Tibial nerve (tissue), 4 donors: ENCODE data around the gene TUT7. TPM values are rescaled to one million over a fixed set of nuclear protein-coding genes. Genes with fewer than 3 reads are reported as not detected.
"Not testable (repeated sequence)": the region's sequence is repeated elsewhere in the genome, so short reads cannot be mapped to it uniquely, and the experiment has no call there.

Experiments
- DNase-seq, 2 donors: peaks; one replicate each; pipeline ENCODE4 v3.0.0-alpha.2; 2019; ENCODE audit warnings: low spot score in 2 of 2
- H3K27ac ChIP-seq, 4 donors: fragments of 200-600 bp; sonication (generic) in 3 of 4; one replicate each; pipeline ENCODE4 v1.5.1; 2017 to 2019; ENCODE audit warnings: mild to moderate bottlenecking in 1 of 4
- H3K27me3 ChIP-seq, 2 donors: fragments of 200-600 bp; sonication (generic) in 1 of 2; one replicate each; pipeline versions ENCODE4 v1.5.1 to v1.6.0; 2017 to 2019
- H3K36me3 ChIP-seq, 3 donors: fragments of 200-600 bp; sonication (generic); one replicate each; pipeline ENCODE4 v1.5.1; 2018 to 2019
- H3K4me1 ChIP-seq, 4 donors: fragments of 200-600 bp; sonication (generic) in 3 of 4; one replicate each; pipeline ENCODE4 v1.5.1; 2017 to 2019
- H3K4me3 ChIP-seq, 4 donors: fragments of 200-600 bp; sonication (generic) in 3 of 4; one replicate each; pipeline ENCODE4 v1.5.1; 2017 to 2019; ENCODE audit warnings: mild to moderate bottlenecking in 1 of 4, moderate library complexity in 1 of 4
- H3K9me3 ChIP-seq, 4 donors: fragments of 200-600 bp; sonication (generic) in 3 of 4; one replicate each; pipeline ENCODE4 v1.5.1; 2017 to 2019
- CTCF ChIP-seq, 5 experiments: fragments of 200-600 bp in 3 of 5; fragments of 450-650 bp in 2 of 5; sonication (generic) in 3 of 5; IDR thresholded peaks; one replicate each; pipeline ENCODE4 v1.5.1; 2016 to 2019; ENCODE audit warnings: antibody characterized with exemption in 5 of 5, mild to moderate bottlenecking in 3 of 5, moderate library complexity in 2 of 5
- EP300 ChIP-seq, 2 donors: sonication (generic); formaldehyde crosslinking; IDR thresholded peaks; one replicate each; pipeline ENCODE4 v1.6.1; 2017; ENCODE audit warnings: antibody characterized with exemption in 2 of 2, mild to moderate bottlenecking in 1 of 2
- POLR2A ChIP-seq, 2 donors: fragments of 450-650 bp; IDR thresholded peaks; one replicate each; pipeline ENCODE4 v1.6.1; 2017; ENCODE audit warnings: antibody characterized with exemption in 2 of 2, mild to moderate bottlenecking in 2 of 2, moderate library complexity in 2 of 2
- WGBS, 2 donors: methylation state at CpG; one replicate each; pipeline ENCODE4 v1.1.5; 2018; 5-methylcytosine and 5-hydroxymethylcytosine counted together
- total RNA-seq, 4 donors: library from RNA; depleted of rRNA; stranded (reverse); fragments of >200 nt; gene quantifications; one replicate each; pipeline ENCODE4 v1.1.0, GENCODE V29; 2016

The TUT7 gene
- total RNA-seq, 4 donors from 2014 or later = 25.7 to 49.6 (median 37.8) TPM

- 44 to 68% methylated on average over 2 of the region's 2 CpGs for WGBS, 2 donors
- no peaks in the 10 kb centered on the region for H3K9me3 ChIP-seq
- no peaks in the 10 kb centered on the region for H3K27me3 ChIP-seq
- no peak for DNase-seq
- H3K36me3 ChIP-seq = peaks cover 0 to 93% (median 24%) of the 10 kb centered on the region in 3 donors
- no peak overlapping the region for H3K4me3 ChIP-seq
- H3K4me1 ChIP-seq = no peaks in the 10 kb centered on the region
- TF ChIP-seq POLR2A (IDR thresholded peaks at IDR 0.05) = no peak
- no peak for TF ChIP-seq EP300 (IDR thresholded peaks at IDR 0.05)
- no peak overlapping the region for H3K27ac ChIP-seq
These were observed 39.1 kb downstream of the TUT7 start for GRCh38 chr9:86315078-86315477.

DNA sequence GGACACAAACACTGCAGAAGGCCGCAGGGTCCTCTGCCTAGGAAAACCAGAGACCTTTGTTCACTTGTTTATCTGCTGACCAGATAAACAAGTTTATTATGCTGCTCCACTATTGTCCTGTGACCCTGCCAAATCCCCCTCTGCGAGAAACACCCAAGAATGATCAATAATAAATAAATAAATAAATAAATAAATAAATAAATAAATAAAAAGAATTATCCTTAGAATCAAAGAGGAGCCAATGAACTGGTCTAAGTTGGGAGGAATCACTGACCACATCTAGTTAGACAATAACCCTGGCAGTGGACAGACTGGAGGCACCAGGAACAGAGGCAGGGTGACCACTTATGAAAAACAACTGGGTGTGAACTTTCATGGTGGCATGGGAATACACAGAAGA, 41.3 kb downstream of the TUT7 start:
- H3K27ac ChIP-seq, DNase-seq, H3K4me3 ChIP-seq, H3K4me1 ChIP-seq, H3K27me3 ChIP-seq, H3K9me3 ChIP-seq: not testable (repeated sequence)
- peaks cover 0 to 94% (median 22%) of the 10 kb centered on the region in 3 donors for H3K36me3 ChIP-seq
- 95 to 100% methylated on average over 2 of the region's 2 CpGs for WGBS, 2 donors

DNA sequence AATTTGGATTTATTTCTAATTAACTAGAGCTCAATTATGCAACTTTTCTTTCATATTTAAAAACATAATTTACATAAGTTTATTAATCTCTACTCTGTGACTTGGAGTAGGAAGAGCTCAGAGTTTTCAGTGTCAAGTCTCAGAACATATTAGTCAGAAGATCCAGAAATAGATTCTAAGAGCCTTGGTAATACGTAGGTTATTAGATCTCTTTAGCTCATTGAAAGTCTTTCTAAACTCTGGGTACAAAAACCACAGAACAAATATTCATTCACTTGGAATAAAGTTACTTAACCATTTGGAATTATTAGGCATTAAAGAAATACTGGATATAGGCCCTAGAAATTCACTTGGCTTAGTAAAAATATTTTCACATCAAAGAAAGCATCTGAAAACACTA, 45.5 kb downstream of the TUT7 start:
- peaks cover 0 to 95% (median 18%) of the 10 kb centered on the region in 3 donors for H3K36me3 ChIP-seq
- H3K27me3 ChIP-seq = no peaks in the 10 kb centered on the region
- H3K4me3 ChIP-seq = no peak overlapping the region
- no peak for DNase-seq
- H3K9me3 ChIP-seq = no peaks in the 10 kb centered on the region
- no peak for TF ChIP-seq CTCF (IDR thresholded peaks at IDR 0.05)
- no peak for TF ChIP-seq EP300 (IDR thresholded peaks at IDR 0.05)
- TF ChIP-seq POLR2A (IDR thresholded peaks at IDR 0.05) = no peak
- H3K27ac ChIP-seq = no peak overlapping the region
- no peaks in the 10 kb centered on the region for H3K4me1 ChIP-seq
- WGBS, 2 donors = 63 to 75% methylated on average over 1 of the region's 1 CpG

- no peak overlapping the region for H3K4me3 ChIP-seq
- no peaks in the 10 kb centered on the region for H3K4me1 ChIP-seq
- no peak overlapping the region for H3K27ac ChIP-seq
- DNase-seq = no peak
- TF ChIP-seq CTCF (IDR thresholded peaks at IDR 0.05) = no peak
- TF ChIP-seq POLR2A (IDR thresholded peaks at IDR 0.05) = no peak
- no peak for TF ChIP-seq EP300 (IDR thresholded peaks at IDR 0.05)
- H3K27me3 ChIP-seq = no peaks in the 10 kb centered on the region
- no peaks in the 10 kb centered on the region for H3K9me3 ChIP-seq
- 41 to 50% methylated on average over 3 of the region's 3 CpGs for WGBS, 2 donors
- peaks cover 3 to 99% (median 5%) of the 10 kb centered on the region in 3 donors for H3K36me3 ChIP-seq
These were observed 49.9 kb downstream of the TUT7 start for GRCh38 chr9:86304236-86304730.

GRCh38 chr9:86303316-86303975, 50.8 kb downstream of the TUT7 start:
- no peak overlapping the region for H3K4me3 ChIP-seq
- 73 to 74% methylated on average over 4 of the region's 4 CpGs for WGBS, 2 donors
- no peak for TF ChIP-seq CTCF (IDR thresholded peaks at IDR 0.05)
- no peak for TF ChIP-seq EP300 (IDR thresholded peaks at IDR 0.05)
- no peak for TF ChIP-seq POLR2A (IDR thresholded peaks at IDR 0.05)
- H3K9me3 ChIP-seq = no peaks in the 10 kb centered on the region
- no peak for DNase-seq
- no peaks in the 10 kb centered on the region for H3K4me1 ChIP-seq
- peaks cover 3 to 99% (median 5%) of the 10 kb centered on the region in 3 donors for H3K36me3 ChIP-seq
- H3K27me3 ChIP-seq = no peaks in the 10 kb centered on the region
- H3K27ac ChIP-seq = no peak overlapping the region

DNA sequence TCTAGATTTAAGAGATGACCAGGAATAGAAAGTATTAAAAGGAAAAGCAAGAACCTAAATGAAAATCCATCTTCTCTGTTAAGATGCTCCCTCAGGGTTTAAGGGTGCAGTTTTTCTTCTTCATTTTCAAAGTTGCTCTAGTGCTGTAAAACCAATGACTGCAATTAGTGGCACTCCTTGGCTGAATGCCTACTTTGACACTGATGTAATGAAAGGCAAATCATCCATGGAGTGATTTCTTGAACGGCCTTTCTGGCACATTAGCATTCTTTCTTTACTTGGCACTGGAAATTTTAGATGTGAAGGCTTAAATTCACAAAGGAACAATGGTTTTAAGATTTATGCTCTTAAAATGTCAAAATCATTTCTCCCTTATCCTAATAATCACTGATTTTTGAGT, 52.5 kb downstream of the TUT7 start:
- DNase-seq = no peak
- Histone ChIP-seq H3K4me1 (no peaks in the 10 kb centered on the region), H3K4me3 (no peak overlapping the region), H3K27ac (no peak overlapping the region), H3K9me3 (no peaks in the 10 kb centered on the region), H3K36me3 (peaks cover 3 to 97% (median 10%) of the 10 kb centered on the region in 3 donors), H3K27me3 (no peaks in the 10 kb centered on the region)
- WGBS, 2 donors = 39 to 40% methylated on average over 1 of the region's 1 CpG
- TF ChIP-seq CTCF (IDR thresholded peaks at IDR 0.05) = no peak
- TF ChIP-seq EP300 (IDR thresholded peaks at IDR 0.05) = no peak
- no peak for TF ChIP-seq POLR2A (IDR thresholded peaks at IDR 0.05)
